ENCODE results near the gene LAD1. TPM values are rescaled to one million over a fixed set of nuclear protein-coding genes. Genes with fewer than 3 reads are reported as not detected.

LAD1 gene
- total and polyA plus RNA-seq, 2 experiments from 2014 or later: 63.5 to 64.2 TPM

DNA sequence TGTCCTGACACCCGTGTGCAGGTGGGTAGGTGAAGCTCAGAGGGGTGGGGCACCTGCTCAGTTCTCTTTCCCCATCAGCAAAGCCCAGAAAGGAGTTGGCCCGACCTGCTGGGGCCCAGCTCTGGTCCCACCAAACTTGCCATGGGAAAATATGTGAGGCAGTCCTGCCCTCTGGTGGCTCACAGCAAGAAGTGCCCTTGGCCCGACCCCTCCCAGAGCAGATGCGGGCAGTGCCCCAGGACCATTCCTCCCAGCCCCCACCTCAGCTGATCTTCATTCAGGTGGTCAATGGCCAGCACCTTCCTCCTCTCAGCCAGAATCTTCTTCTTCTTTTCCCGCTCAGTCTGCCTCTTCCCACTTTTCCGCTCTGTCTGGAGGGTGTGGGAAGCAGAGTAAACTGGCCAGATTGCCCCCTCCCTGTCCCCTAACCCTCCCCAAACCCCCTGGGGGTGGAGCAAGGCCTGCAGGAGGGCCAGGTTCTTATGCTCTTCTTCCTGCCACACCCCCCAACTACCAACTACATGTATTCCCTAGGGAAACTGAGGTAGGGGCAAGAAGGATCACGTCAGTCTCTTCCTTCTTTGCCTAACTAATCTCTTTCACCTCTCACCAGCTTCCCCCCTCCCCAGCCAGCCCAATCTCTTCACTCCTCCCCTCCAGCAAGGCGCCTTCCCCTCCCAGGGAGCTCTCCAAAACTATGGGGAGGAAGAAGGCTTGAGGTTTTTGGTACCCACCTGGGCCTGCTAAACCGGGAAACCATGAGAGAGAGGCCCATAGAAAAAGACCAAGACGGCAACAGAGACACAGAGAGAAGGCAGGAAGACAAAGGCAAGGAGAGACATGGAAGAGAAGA is 37.2 kb downstream of the LAD1 start:
- no peak overlapping the region for H3K27ac ChIP-seq
- H3K79me2 ChIP-seq: no peaks in the 10 kb centered on the region
- H3K4me2 ChIP-seq: no peak overlapping the region
- WGBS (ENCODE audit: low lambda C conversion rate, missing lambda C conversion rate): 65% methylated on average over 7 of the region's 10 CpGs
- peak; percentile 71 for DNase-seq (ENCODE audit: low spot score)
- H3K4me3 ChIP-seq: no peak overlapping the region
- H3K9me2 ChIP-seq (replicated peaks; ENCODE audit: insufficient read depth): no peaks in the 10 kb centered on the region
- no peak for TF ChIP-seq EZH2 (IDR thresholded peaks at IDR 0.05; ENCODE audit: borderline replicate concordance)
- no peak for TF ChIP-seq EZH2phosphoT487 (IDR thresholded peaks at IDR 0.05; ENCODE audit: low read depth, severe bottlenecking, unreplicated experiment)
- TF ChIP-seq CTCF (IDR thresholded peaks at IDR 0.05; ENCODE audit: poor library complexity): peak; percentile 79
- H3K4me1 ChIP-seq (ENCODE audit: insufficient read depth): no peaks in the 10 kb centered on the region
- H2AFZ ChIP-seq: no peak overlapping the region
- no peaks in the 10 kb centered on the region for H3K9me3 ChIP-seq (ENCODE audit: low read depth)
- H3K27me3 ChIP-seq: no peaks in the 10 kb centered on the region
- no peaks in the 10 kb centered on the region for H4K20me1 ChIP-seq (ENCODE audit: insufficient read depth, poor library complexity, severe bottlenecking)
- no peaks in the 10 kb centered on the region for H3K36me3 ChIP-seq (replicated peaks; ENCODE audit: insufficient read depth, low read depth)

DNA sequence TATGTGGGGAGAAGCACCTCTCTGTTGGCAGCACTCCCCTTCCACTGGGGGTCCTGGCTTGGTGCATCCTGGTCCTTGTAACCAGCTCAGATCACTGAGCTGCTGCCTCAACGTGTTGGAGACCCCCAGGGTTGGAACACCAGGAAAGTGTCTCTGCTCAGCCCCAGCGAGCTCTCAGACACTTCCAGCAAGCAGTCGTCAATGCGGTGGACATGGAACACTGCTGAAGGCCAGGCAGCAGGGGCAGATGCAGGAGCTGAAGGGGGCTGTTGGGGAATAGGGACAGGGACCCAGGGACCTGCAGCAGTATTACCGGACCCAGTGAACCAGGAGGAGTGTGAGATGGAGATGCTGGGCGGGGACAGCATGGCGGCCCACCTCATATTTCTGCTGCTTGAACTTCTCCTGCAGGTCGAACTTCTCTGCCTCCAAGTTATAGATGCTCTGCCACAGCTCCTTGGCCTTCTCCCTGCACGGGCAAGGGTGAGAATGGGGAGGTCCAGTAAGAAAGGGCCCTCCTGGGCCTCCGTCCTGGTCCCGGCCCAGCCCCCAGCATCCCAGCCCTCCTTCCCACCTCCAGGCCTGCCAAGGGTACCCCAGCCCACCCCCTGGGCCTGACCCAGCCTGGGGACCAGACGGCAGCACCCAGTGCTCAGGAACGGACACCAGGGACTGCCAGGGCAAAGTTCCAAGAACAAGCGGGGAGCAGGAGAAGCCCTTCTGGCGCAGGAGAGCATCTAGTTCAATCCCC is 38.0 kb downstream of the LAD1 start:
- Histone ChIP-seq H3K27ac (no peak overlapping the region), H3K27me3 (no peaks in the 10 kb centered on the region), H3K79me2 (no peaks in the 10 kb centered on the region), H3K36me3 (replicated peaks; ENCODE audit: insufficient read depth, low read depth) (no peaks in the 10 kb centered on the region), H3K9me2 (replicated peaks; ENCODE audit: insufficient read depth) (no peaks in the 10 kb centered on the region), H4K20me1 (ENCODE audit: insufficient read depth, poor library complexity, severe bottlenecking) (no peaks in the 10 kb centered on the region), H3K4me3 (no peak overlapping the region), H3K9me3 (ENCODE audit: low read depth) (no peaks in the 10 kb centered on the region), H2AFZ (no peak overlapping the region), H3K4me2 (no peak overlapping the region), H3K4me1 (ENCODE audit: insufficient read depth) (no peaks in the 10 kb centered on the region)
- WGBS (ENCODE audit: low lambda C conversion rate, missing lambda C conversion rate): 89% methylated on average over 14 of the region's 15 CpGs
- DNase-seq (ENCODE audit: low spot score): no peak
- TF ChIP-seq CTCF (IDR thresholded peaks at IDR 0.05; ENCODE audit: poor library complexity): no peak
- TF ChIP-seq EZH2phosphoT487 (IDR thresholded peaks at IDR 0.05; ENCODE audit: low read depth, severe bottlenecking, unreplicated experiment): no peak
- no peak for TF ChIP-seq EZH2 (IDR thresholded peaks at IDR 0.05; ENCODE audit: borderline replicate concordance)

DNA sequence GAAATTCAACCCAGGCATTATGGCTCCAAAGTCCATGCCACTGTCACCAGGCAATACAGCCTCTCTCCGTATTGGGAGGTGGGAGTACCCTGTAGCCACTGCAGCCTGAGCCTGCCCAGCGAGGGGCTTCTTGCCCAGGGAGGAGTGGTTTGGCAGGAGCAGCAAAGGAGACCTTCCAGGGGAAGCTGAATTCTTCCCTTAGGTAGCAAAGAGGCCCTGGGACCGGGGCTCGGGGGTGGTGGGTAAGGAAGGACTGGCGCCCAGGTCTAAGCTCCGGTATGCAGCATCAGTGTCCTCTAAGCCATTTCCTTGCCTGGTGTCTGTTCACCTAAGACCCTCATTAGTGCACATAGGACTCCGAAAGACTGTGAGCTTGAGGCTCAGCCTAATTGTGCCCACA is 38.6 kb downstream of the LAD1 start:
- Histone ChIP-seq H3K4me2 (no peak overlapping the region), H3K27ac (no peak overlapping the region), H3K9me2 (replicated peaks; ENCODE audit: insufficient read depth) (no peaks in the 10 kb centered on the region), H3K36me3 (replicated peaks; ENCODE audit: insufficient read depth, low read depth) (no peaks in the 10 kb centered on the region), H3K27me3 (no peaks in the 10 kb centered on the region), H2AFZ (no peak overlapping the region), H3K4me1 (ENCODE audit: insufficient read depth) (no peaks in the 10 kb centered on the region), H3K79me2 (no peaks in the 10 kb centered on the region), H4K20me1 (ENCODE audit: insufficient read depth, poor library complexity, severe bottlenecking) (no peaks in the 10 kb centered on the region), H3K4me3 (no peak overlapping the region), H3K9me3 (ENCODE audit: low read depth) (no peaks in the 10 kb centered on the region)
- WGBS (ENCODE audit: low lambda C conversion rate, missing lambda C conversion rate): 92% methylated on average over 7 of the region's 7 CpGs
- DNase-seq (ENCODE audit: low spot score): no peak
- TF ChIP-seq CTCF (IDR thresholded peaks at IDR 0.05; ENCODE audit: poor library complexity): no peak
- no peak for TF ChIP-seq EZH2 (IDR thresholded peaks at IDR 0.05; ENCODE audit: borderline replicate concordance)
- TF ChIP-seq EZH2phosphoT487 (IDR thresholded peaks at IDR 0.05; ENCODE audit: low read depth, severe bottlenecking, unreplicated experiment): no peak

Measured in hepatocyte (in vitro differentiated cells).